GM06990 (cell line): ENCODE results near the gene HDAC6.
"Not testable (repeated sequence)": the region's sequence is repeated elsewhere in the genome, so short reads cannot be mapped to it uniquely, and the experiment has no call there.

ENCODE experiments used
- DNase-seq: peaks from one replicate; pipeline ENCODE4 v3.0.0-alpha.2; 2011; ENCODE audit not compliant: insufficient read length; ENCODE audit errors: extremely low read depth
- H3K27me3 ChIP-seq: replicated peaks from 2 replicates; pipeline ENCODE4 v1.6.0; 2011; ENCODE audit warnings: low read length; ENCODE audit not compliant: control insufficient read depth, insufficient read depth
- H3K36me3 ChIP-seq: 2 replicates; pipeline ENCODE4 v1.5.1; 2011; ENCODE audit warnings: low read length; ENCODE audit not compliant: control insufficient read depth, insufficient read depth
- H3K4me3 ChIP-seq: replicated peaks from 2 replicates; pipeline ENCODE4 v1.5.1; 2011; ENCODE audit warnings: low read depth, mild to moderate bottlenecking, control low read depth, low read length
- CTCF ChIP-seq: IDR thresholded peaks from 2 replicates; pipeline ENCODE4 v1.5.1; 2011; ENCODE audit warnings: low read length, control low read depth, mild to moderate bottlenecking, inconsistent platforms; ENCODE audit not compliant: insufficient read depth, poor library complexity, severe bottlenecking

HDAC6 gene

GRCh38 chrX:48854898-48855297 is 53.0 kb downstream of the HDAC6 start:
- no peak for TF ChIP-seq CTCF
- Histone ChIP-seq H3K36me3 (no peaks in the 10 kb centered on the region), H3K4me3 (no peak overlapping the region), H3K27me3 (no peaks in the 10 kb centered on the region; the same call in 1 of the 2 replicates)
- no peak for DNase-seq

- TF ChIP-seq CTCF: no peak
- H3K4me3 ChIP-seq: no peak overlapping the region
- no peaks in the 10 kb centered on the region for H3K27me3 ChIP-seq
- no peak for DNase-seq
- H3K36me3 ChIP-seq: no peaks in the 10 kb centered on the region
These were observed 62.3 kb downstream of the HDAC6 start for GRCh38 chrX:48864210-48864609.

GRCh38 chrX:48872017-48872416 is 70.2 kb downstream of the HDAC6 start:
- H3K4me3 ChIP-seq, DNase-seq, H3K27me3 ChIP-seq, H3K36me3 ChIP-seq: not testable (repeated sequence)
